Thyroid gland (tissue), 4 donors: ENCODE measurements around the gene PIK3R5. TPM values are rescaled to one million over a fixed set of nuclear protein-coding genes. Genes with fewer than 3 reads are reported as not detected.

ENCODE experiments used
- DNase-seq, 2 donors: peaks; one replicate each; pipeline ENCODE4 v3.0.0-alpha.2; 2019
- H3K27ac ChIP-seq, 3 donors: fragments of 200-600 bp; sonication (generic); 1 replicate in 2 of 3; 2 replicates in 1 of 3; pipeline ENCODE4 v1.5.1; 2016 to 2019; ENCODE audit warnings: mild to moderate bottlenecking in 1 of 3, moderate library complexity in 1 of 3
- H3K27me3 ChIP-seq: fragments of 200-600 bp; sonication (generic); one replicate; pipeline ENCODE4 v1.5.1; 2019
- H3K36me3 ChIP-seq, 2 donors: fragments of 200-600 bp; sonication (generic); one replicate each; pipeline ENCODE4 v1.5.1; 2016 to 2019
- H3K4me1 ChIP-seq, 2 donors: fragments of 200-600 bp; sonication (generic); one replicate each; pipeline ENCODE4 v1.5.1; 2017 to 2019
- H3K4me3 ChIP-seq, 3 donors: fragments of 200-600 bp; sonication (generic); replicated peaks in 1 of 3; 1 replicate in 2 of 3; 2 replicates in 1 of 3; pipeline ENCODE4 v1.5.1; 2016; ENCODE audit warnings: mild to moderate bottlenecking in 1 of 3
- H3K9me3 ChIP-seq: fragments of 200-600 bp; sonication (generic); one replicate; pipeline ENCODE4 v1.5.1; 2017
- CTCF ChIP-seq, 6 experiments: fragments of 200-600 bp in 3 of 6; fragments of 450-650 bp in 3 of 6; sonication (generic) in 3 of 6; IDR thresholded peaks; one replicate each; pipeline ENCODE4 v1.5.1; 2016 to 2019; ENCODE audit warnings: antibody characterized with exemption in 6 of 6, mild to moderate bottlenecking in 2 of 6, inconsistent platforms in 1 of 6, moderate library complexity in 1 of 6
- POLR2A ChIP-seq, 2 donors: fragments of 450-650 bp; IDR thresholded peaks; one replicate each; pipeline ENCODE4 v1.6.1; 2017; ENCODE audit warnings: antibody characterized with exemption in 2 of 2, mild to moderate bottlenecking in 2 of 2, moderate library complexity in 1 of 2
- WGBS, 2 donors: methylation state at CpG; one replicate each; pipeline ENCODE4 v1.1.5; 2017; 5-methylcytosine and 5-hydroxymethylcytosine counted together
- intact Hi-C: fragments of 100-400 bp; cut with DNase I; formaldehyde crosslinking; loops from one replicate; pipeline ENCODE4 v1.15.1; 2023
- total RNA-seq, 4 donors: library from RNA; depleted of rRNA; stranded (reverse); fragments of >200 nt; gene quantifications; one replicate each; pipeline ENCODE4 v1.2.3, GENCODE V29; 2016

PIK3R5 gene
- total RNA-seq, 4 donors from 2014 or later: 2.3 to 10.6 (median 5.1) TPM

- Histone ChIP-seq H3K4me1 (no peaks in the 10 kb centered on the region), H3K27me3 (no peaks in the 10 kb centered on the region), H3K9me3 (no peaks in the 10 kb centered on the region), H3K27ac (no peak overlapping the region), H3K36me3 (no peaks in the 10 kb centered on the region), H3K4me3 (no peak overlapping the region)
- no peak for DNase-seq
- intact Hi-C loops: no loop called here
- TF ChIP-seq POLR2A (IDR thresholded peaks at IDR 0.05): no peak
- no peak for TF ChIP-seq CTCF (IDR thresholded peaks at IDR 0.05)
- 72 to 79% methylated on average over 2 of the region's 2 CpGs for WGBS, 2 donors
Measured at GRCh38 chr17:8921147-8921546, 44.4 kb downstream of the PIK3R5 start.

- H3K27me3 ChIP-seq: no peaks in the 10 kb centered on the region
- H3K9me3 ChIP-seq: no peaks in the 10 kb centered on the region
- intact Hi-C loops: no loop called here
- H3K36me3 ChIP-seq: no peaks in the 10 kb centered on the region
- H3K27ac ChIP-seq: no peak overlapping the region
- 71 to 90% methylated on average over 3 of the region's 3 CpGs for WGBS, 2 donors
- no peak overlapping the region for H3K4me3 ChIP-seq
- TF ChIP-seq CTCF (IDR thresholded peaks at IDR 0.05): no peak
- no peak for TF ChIP-seq POLR2A (IDR thresholded peaks at IDR 0.05)
- no peak for DNase-seq
- no peaks in the 10 kb centered on the region for H3K4me1 ChIP-seq
Measured at GRCh38 chr17:8918807-8919465, 46.6 kb downstream of the PIK3R5 start.

- no peak overlapping the region for H3K4me3 ChIP-seq
- DNase-seq: no peak
- intact Hi-C loops: no loop called here
- 82 to 85% methylated on average over 7 of the region's 7 CpGs for WGBS, 2 donors
- TF ChIP-seq CTCF (IDR thresholded peaks at IDR 0.05): no peak
- TF ChIP-seq POLR2A (IDR thresholded peaks at IDR 0.05): no peak
- no peaks in the 10 kb centered on the region for H3K36me3 ChIP-seq
- H3K27ac ChIP-seq: no peak overlapping the region
- no peaks in the 10 kb centered on the region for H3K4me1 ChIP-seq
- H3K27me3 ChIP-seq: no peaks in the 10 kb centered on the region
- H3K9me3 ChIP-seq: no peaks in the 10 kb centered on the region
Measured at GRCh38 chr17:8916466-8916865, 49.0 kb downstream of the PIK3R5 start.

- Histone ChIP-seq H3K36me3 (no peaks in the 10 kb centered on the region), H3K27me3 (no peaks in the 10 kb centered on the region), H3K4me3 (no peak overlapping the region), H3K4me1 (no peaks in the 10 kb centered on the region), H3K9me3 (no peaks in the 10 kb centered on the region), H3K27ac (no peak overlapping the region)
- DNase-seq: no peak
- intact Hi-C loops: no loop called here
- TF ChIP-seq CTCF (IDR thresholded peaks at IDR 0.05) (no peak), POLR2A (IDR thresholded peaks at IDR 0.05) (no peak)
- WGBS, 2 donors: 85 to 89% methylated on average over 8 of the region's 8 CpGs
Measured at GRCh38 chr17:8914554-8914953, 51.0 kb downstream of the PIK3R5 start.

GRCh38 chr17:8913879-8914278, 51.6 kb downstream of the PIK3R5 start:
- 73 to 79% methylated on average over 4 of the region's 4 CpGs for WGBS, 2 donors
- no peaks in the 10 kb centered on the region for H3K9me3 ChIP-seq
- TF ChIP-seq CTCF (IDR thresholded peaks at IDR 0.05) (no peak), POLR2A (IDR thresholded peaks at IDR 0.05) (no peak)
- H3K4me1 ChIP-seq: no peaks in the 10 kb centered on the region
- no peak overlapping the region for H3K4me3 ChIP-seq
- intact Hi-C loops: no loop called here
- H3K27me3 ChIP-seq: no peaks in the 10 kb centered on the region
- DNase-seq: no peak
- H3K27ac ChIP-seq: no peak overlapping the region
- no peaks in the 10 kb centered on the region for H3K36me3 ChIP-seq
